Measurements from ENCODE around the gene ADGRE3.
"Not testable (repeated sequence)": the region's sequence is repeated elsewhere in the genome, so short reads cannot be mapped to it uniquely, and the experiment has no call there.

The ADGRE3 gene

GRCh38 chr19:14670408-14670807 lies 4.2 kb downstream of the ADGRE3 start:
- no peak for DNase-seq (ENCODE audit: low read depth in 3 of 3)

- DNase-seq (ENCODE audit: low read depth in 3 of 3): no peak
Measured at GRCh38 chr19:14669940-14670339, 4.7 kb downstream of the ADGRE3 start.

GRCh38 chr19:14661372-14661924 lies 13.2 kb downstream of the ADGRE3 start:
- DNase-seq (ENCODE audit: low read depth in 3 of 3): no peak

DNA sequence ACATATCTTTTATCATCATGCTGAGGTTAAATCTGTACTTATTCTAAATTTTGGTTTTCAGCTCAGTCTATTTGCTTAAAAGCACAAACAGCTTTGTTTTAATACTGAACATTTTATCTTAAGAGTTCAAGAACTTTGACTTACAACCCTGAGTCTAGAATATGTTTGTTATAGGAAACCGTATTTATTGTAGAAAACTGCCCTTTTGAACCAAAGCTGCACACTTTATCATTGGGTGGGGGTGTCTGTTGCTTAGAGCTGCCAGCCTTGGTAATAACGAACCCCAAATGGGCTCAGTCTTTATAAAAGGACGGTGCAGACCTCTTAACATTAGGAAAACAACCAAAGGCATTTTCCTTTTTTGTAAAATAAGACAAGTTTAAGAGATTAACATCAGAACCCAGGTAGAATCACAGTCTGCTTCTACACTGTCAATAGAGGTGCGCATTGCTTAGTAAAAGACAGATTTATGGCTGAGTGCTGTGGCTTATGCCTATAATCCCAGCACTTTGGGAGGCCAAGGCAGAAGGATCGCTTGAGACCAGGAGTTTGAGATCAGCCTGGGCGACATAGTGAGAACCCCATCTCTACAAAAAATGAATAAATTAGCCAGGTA lies 14.7 kb downstream of the ADGRE3 start:
- no peak for DNase-seq (ENCODE audit: low read depth in 3 of 3)

DNA sequence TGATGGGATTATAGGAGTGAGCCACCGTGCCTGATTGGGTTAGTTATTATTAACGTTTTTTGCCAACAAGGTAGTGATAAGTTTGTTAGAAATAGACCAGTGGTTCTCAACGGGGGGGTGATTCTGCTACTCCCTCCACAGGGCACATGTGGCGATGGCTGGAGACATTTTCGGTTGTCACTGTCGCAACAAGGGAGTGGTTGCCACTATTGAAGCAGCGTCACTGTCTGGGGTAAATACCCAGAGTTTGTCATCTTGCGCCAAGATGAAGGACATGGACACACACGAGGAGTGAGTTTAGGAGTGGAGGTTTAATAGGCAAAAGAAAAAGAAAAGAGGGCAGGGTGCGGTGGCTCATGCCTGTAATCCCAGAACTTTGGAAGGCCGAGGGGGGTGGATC lies 18.9 kb downstream of the ADGRE3 start:
- no peak for DNase-seq (ENCODE audit: low read depth in 3 of 3)

- DNase-seq (ENCODE audit: low read depth in 3 of 3): no peak
Measured at GRCh38 chr19:14654786-14655560, 19.7 kb downstream of the ADGRE3 start.

DNA sequence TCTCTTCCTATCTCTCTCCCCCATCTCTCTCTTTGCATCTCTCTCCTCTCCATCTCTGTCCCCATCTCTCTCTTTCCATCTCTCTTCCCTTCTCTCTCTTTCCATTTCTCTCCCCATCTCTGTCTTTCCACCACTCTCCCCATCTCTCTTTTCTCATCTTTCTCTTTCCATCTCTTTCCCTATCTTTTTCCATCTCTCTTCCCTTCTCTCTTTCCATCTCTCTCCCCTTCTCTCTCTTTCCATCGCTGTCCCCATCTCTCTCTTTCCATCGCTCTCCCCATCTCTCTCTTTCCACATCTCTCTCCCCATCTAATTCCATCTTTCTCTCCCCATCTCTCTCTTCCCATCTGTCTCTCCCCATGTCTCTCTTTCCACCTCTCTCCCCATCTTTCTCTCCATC lies 24.5 kb downstream of the ADGRE3 start:
- DNase-seq (ENCODE audit: low read depth in 3 of 3): no peak

GRCh38 chr19:14649020-14649419 lies 25.6 kb downstream of the ADGRE3 start:
- DNase-seq (ENCODE audit: low read depth in 3 of 3): no peak

DNA sequence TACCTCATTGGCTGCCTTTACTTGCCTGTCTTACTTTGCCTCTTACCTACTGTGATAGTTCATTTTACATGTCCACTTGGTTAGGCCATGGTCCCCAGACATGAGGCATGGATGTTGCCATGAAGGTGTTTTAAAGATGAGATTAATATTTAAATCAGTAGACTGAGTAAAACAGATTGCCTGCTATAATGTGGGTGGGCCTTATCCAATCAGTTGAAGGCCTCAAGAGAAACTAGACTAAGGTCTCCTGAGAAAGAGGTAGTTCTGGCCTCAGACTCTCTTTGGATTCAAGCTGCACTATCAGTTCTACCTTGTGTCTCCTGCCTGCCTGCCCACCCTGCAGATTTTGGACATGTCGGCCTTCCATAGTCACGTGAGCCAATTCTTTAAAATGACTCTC lies 26.1 kb downstream of the ADGRE3 start:
- no peak for DNase-seq (ENCODE audit: low read depth in 3 of 3)

DNA sequence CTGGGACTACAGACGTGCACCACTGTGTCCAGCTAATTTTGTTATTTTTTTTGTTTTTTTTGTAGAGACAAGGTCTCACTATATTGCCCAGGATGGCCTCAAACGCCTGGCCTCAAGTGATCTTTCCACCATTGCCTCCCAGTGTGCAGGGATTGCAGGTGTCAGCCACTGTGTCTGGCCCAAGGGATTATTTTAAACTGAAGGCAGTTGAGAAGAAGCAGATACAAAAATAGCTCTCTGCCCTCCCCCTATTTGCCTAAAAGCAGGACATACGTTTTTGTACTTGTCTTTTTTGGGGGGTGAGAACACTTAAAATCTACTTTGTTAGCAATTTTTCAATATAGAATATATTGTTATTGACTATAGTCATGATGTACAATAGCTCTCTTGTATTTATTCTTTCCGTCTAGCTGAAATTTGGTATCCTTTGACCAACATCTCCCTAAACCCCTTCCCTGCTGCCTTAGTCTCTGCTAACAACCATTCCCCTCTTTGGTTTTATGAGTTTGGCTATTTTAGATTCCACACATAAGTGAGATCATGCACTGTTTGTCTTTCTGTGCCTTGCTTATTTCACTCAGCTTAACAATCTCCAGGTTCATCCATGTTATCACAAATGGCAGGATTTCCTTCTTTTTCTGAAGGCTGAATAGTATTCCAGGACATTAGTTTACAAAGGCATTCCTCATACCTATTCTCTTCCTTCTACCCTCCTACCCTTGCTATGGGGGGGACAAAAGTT lies 34.9 kb downstream of the ADGRE3 start:
- no peak for DNase-seq (ENCODE audit: low read depth in 3 of 3)

DNA sequence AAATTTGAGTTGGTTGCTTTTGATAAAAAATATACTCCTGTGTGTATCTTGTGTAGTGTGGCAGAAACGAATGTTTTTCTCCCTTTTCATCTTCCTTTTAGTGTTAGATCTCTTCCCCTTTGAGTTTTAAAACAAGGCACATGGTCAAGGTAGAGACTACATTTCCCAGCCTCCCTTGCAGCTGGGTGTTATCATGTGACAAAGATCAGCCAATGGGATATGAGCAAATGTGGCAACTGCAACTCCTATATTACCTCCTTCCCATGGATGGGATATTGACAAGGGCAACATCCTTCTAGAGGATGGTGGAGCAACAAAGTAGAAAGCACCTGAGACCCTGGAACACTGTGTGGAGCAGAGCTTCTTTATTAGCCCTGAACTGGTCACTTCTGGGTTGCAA lies 42.4 kb downstream of the ADGRE3 start:
- DNase-seq (ENCODE audit: low read depth in 3 of 3): peak in 2 of 3 donors; percentile 1 to 17

GRCh38 chr19:14629557-14629956 lies 45.1 kb downstream of the ADGRE3 start:
- DNase-seq (ENCODE audit: low read depth in 3 of 3): no peak

- not testable (repeated sequence) for DNase-seq (ENCODE audit: low read depth in 3 of 3)
Measured at GRCh38 chr19:14624491-14624890, 50.2 kb downstream of the ADGRE3 start.

DNA sequence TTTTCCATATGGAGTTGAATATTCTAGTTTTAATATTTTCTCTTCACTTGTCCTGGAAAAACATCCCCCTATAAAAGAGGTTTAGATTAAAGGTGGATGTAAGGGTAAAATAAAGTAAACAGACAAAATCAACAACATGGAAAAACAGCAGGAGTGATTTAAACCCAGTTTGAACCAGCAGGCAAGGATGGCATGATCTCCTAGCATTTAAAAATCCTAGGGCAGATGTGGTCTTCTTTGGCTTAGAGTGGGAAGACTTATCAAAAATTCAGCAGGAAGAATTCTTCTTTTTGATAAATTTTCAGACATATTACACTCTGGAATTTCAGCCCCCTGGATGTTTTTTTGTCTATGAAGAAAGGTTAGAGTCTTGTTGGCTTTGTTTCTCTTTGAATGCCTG lies 55.2 kb downstream of the ADGRE3 start:
- DNase-seq (ENCODE audit: low read depth in 3 of 3): no peak

GRCh38 chr19:14616407-14616806 lies 58.2 kb downstream of the ADGRE3 start:
- DNase-seq (ENCODE audit: low read depth in 3 of 3): no peak

DNA sequence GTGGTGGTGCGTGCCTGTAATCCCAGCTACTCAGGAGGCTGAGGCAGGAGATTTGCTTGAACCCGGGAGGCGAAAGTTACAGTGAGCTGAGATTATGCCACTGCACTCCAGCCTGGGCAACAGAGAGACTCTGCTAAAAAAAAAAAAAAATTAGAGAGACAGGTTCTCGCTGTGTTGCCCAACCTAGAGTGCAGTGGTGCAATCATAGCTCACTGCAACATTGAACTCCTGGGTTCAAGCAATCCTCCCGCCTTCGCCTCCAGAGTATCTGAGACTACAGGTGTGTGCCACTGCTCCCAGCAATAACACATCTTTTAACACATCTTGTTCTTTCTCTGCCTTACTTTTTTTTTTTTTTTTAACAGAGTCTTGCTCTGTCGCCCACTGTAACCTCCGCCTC lies 59.0 kb downstream of the ADGRE3 start:
- DNase-seq (ENCODE audit: low read depth in 3 of 3): no peak

- no peak for DNase-seq (ENCODE audit: low read depth in 3 of 3)
Measured at GRCh38 chr19:14614099-14614412, 60.6 kb downstream of the ADGRE3 start.

DNA sequence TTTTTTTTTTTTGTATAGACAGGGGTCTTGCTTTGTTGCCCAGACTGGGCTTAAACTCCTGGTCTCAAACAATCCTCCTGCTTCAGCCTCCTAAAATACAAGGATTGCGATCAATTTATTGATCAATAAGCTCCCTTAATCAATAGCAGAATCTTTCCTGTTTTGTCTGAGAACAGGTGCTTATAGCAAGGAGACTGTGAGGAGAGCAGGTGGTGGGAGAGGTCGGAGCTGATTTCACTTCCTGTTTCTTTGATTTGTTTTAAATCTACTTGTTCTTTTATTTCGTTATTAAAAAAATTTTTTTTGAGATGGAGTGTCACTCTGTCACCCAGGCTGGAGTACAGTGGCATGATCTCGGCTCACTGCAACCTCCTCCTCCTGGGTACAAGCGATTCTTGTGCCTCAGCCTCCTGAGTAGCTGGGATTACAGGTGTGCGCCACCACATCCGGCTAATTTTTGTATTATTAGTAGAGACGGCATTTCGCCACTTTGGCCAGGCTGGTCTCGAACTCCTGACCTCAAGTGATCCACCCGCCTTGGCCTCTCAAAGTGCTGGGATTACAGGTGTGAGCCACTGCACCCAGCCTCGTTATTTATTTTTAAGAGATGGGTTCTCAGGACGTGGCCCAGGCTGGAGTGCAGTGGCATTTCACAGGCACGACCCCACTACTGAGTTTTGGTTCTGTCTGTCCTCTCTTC lies 61.1 kb downstream of the ADGRE3 start:
- not testable (repeated sequence) for DNase-seq (ENCODE audit: low read depth in 3 of 3)

- no peak for DNase-seq (ENCODE audit: low read depth in 3 of 3)
Measured at GRCh38 chr19:14612657-14613056, 62.0 kb downstream of the ADGRE3 start.

DNA sequence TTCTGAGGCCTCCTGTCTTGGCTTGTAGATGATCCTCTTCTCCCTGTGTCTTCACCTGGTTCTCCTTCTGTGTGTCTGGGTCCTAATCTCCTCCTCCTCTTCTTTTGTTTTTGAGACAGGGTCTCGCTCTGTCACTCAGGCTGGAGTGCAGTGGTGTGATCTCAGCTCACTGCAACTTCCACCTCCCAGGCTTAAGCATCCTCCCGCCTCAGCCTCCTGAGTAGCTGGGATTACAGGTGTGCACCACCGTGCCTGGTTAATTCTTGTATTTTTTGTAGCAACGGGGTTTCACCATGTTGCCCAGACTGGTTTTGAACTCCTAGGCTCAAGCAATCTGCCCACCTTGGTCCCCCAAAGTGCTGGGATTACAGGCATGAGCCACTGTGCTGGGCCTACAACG lies 62.4 kb downstream of the ADGRE3 start:
- not testable (repeated sequence) for DNase-seq (ENCODE audit: low read depth in 3 of 3)

GRCh38 chr19:14611051-14611450 lies 63.6 kb downstream of the ADGRE3 start:
- DNase-seq (ENCODE audit: low read depth in 3 of 3): no peak

- DNase-seq (ENCODE audit: low read depth in 3 of 3): no peak
Measured at GRCh38 chr19:14606627-14607026, 68.0 kb downstream of the ADGRE3 start.
